GM12872 (cell line): ENCODE measurements around the gene MYO5A.

Experiments
- TF ChIP-seq, protein P1 (sequence below): IDR thresholded peaks from 3 replicates; pipeline ENCODE4 v1.5.1; 2011; ENCODE audit warnings: low read depth, mild to moderate bottlenecking, low read length, moderate library complexity; ENCODE audit not compliant: insufficient read depth

The MYO5A gene

DNA sequence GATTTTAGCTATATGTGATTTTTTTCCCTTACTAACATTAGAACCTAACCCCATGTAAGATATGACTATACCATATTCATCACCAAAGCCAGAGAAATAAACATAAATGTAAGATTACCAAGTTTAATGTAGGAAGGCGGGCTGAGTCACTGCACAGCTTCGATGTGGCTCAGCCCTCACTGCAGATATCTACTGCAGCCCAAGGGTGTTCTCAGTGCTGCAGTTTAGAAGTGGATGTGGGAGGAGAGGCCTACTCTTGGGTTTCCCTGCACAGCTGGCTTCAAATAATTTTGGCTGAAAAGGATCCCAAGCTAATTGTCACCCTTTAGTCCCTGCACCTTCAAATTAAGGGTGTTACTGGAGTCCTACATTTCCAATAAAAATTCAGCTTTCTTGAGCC, 30.9 kb upstream of the MYO5A start:
- TF ChIP-seq, protein P1, sequence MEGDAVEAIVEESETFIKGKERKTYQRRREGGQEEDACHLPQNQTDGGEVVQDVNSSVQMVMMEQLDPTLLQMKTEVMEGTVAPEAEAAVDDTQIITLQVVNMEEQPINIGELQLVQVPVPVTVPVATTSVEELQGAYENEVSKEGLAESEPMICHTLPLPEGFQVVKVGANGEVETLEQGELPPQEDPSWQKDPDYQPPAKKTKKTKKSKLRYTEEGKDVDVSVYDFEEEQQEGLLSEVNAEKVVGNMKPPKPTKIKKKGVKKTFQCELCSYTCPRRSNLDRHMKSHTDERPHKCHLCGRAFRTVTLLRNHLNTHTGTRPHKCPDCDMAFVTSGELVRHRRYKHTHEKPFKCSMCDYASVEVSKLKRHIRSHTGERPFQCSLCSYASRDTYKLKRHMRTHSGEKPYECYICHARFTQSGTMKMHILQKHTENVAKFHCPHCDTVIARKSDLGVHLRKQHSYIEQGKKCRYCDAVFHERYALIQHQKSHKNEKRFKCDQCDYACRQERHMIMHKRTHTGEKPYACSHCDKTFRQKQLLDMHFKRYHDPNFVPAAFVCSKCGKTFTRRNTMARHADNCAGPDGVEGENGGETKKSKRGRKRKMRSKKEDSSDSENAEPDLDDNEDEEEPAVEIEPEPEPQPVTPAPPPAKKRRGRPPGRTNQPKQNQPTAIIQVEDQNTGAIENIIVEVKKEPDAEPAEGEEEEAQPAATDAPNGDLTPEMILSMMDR, result no peak

DNA sequence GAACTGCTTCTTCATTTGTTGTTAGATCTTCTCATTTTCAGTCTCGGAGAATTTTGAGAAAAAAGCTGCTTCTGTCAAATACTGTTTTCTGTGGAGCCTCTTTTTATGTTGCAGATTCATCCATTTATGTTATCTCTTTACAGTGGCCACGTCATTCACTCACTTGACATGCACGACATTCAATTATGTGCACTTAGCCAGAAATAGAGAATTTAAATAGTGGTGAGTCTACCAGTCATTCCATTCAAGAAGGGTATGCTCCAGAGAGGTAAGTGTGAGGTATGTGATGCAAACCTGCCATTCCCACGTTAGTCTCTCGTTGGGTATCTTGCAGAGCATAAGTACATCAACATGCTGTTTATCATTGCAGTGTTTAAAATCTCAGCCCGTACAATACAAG, 30.3 kb upstream of the MYO5A start:
- TF ChIP-seq, protein P1, result no peak

DNA sequence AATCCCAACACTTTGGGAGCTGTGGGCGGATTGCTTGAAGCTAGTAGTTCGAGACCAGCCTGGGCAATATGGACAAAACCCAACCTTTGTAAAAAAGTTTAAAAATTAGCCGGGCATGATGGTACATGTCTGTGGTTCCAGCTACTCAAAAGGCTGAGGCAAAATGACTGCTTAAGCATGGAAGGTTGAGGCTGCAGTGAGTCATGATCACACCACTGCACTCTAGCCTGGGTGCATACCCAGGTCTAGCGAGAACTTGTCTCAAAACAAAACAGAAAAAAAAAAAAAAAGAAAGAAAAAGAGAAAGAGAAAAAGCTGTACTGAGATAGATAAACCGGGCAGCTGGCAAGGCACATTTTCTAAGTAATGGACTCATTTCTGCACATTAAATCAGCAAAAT, 29.5 kb upstream of the MYO5A start:
- TF ChIP-seq, protein P1, result no peak

DNA sequence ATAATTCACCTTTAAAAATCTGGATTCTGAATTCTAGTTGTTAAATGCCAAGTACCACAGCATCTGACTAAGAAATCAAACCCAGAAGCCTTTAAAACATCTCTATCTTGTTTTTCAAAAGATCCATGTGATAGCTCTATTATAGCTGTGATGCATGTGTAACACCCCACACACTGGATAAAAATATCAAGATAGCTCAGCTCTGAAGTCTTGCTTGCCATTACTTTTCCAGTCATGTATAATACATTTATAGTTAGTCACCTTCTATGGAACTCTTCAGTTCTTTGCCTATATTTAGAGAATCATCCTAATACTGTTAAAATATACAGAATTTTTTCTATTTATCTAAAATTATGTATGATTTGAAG, 28.6 kb upstream of the MYO5A start:
- TF ChIP-seq, protein P1, result no peak

DNA sequence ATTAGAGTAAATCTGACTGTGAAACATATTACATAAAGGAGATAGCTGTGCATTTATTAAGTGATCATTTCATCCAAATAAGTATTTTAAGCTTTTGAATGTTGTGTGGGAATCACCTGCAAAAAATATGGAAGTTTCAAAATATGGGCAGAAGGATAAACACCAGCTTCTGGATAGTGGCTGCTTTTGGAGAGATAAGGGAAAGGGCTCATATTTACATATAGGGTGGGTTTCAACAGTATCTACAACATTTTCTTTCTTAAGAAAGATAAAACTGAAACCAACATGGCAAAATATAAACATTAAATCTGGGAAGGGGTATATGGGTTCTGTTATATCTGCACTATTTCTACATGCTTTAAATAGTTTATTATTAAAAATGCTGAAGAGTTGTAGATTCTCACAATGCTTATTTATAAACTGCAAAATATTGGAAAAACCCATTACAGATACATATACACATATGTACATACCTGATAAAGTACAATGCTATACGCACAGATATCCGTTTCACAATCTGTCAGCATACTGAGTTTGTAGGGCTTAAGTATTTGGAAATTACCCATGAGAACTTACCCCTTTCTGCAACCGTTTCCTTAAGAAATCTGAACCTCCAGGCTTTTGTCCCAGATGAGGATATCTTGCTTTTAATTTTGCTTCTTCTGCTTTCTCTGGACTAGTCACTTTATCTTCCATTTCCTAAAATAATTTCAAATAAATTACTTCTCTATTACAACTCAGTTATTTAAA, 28.0 kb upstream of the MYO5A start:
- TF ChIP-seq, protein P1, result no peak

DNA sequence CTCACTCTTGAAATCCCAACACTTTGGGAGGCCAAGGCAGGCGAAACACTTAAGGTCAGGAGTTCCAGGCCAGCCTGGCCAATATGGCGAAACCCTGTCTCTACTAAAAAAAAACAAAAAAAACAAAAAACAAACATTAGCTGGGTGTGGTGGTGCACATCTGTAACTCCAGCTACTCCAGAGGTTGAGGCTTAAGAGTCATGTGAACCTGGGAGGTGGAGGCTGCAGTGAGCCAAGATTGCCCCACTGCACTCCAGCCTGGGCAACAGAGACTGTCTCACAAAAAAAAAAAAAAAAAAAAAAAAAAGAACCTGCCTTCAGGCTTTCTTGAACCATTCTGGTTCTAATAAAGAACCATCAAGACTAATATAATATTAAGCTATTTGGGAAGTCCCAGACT, 23.6 kb upstream of the MYO5A start:
- TF ChIP-seq, protein P1, result no peak

DNA sequence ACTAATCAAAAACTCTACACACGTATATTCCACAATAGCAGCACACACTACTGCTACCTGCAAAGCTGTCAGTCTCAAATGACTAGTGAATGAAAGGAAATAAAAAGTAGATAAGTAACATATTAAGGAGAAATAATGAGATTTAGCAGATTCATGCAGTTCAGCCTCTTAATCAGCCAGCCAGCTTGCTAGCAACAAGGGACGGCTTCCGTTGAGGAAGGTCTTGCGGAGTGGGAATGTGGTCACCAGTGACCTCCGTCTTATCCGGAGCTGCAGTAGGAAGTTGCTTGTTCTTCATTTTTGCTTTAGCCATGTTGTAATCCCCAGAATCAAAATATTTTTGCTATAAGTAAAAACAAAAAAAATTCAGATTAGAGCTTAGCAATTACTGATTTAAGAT, 23.1 kb upstream of the MYO5A start:
- TF ChIP-seq, protein P1, result no peak
